Thyroid gland (tissue), 4 donors: ENCODE results near the gene RBFA.

Experiments
- POLR2A ChIP-seq, 2 donors: fragments of 450-650 bp; IDR thresholded peaks; one replicate each; pipeline ENCODE4 v1.6.1; 2017; ENCODE audit warnings: antibody characterized with exemption in 2 of 2, mild to moderate bottlenecking in 2 of 2, moderate library complexity in 1 of 2
- TF ChIP-seq, protein P1 (sequence below), 6 experiments: fragments of 200-600 bp in 3 of 6; fragments of 450-650 bp in 3 of 6; sonication (generic) in 3 of 6; IDR thresholded peaks; one replicate each; pipeline ENCODE4 v1.5.1; 2016 to 2019; ENCODE audit warnings: antibody characterized with exemption in 6 of 6, mild to moderate bottlenecking in 2 of 6, inconsistent platforms in 1 of 6, moderate library complexity in 1 of 6

DNA sequence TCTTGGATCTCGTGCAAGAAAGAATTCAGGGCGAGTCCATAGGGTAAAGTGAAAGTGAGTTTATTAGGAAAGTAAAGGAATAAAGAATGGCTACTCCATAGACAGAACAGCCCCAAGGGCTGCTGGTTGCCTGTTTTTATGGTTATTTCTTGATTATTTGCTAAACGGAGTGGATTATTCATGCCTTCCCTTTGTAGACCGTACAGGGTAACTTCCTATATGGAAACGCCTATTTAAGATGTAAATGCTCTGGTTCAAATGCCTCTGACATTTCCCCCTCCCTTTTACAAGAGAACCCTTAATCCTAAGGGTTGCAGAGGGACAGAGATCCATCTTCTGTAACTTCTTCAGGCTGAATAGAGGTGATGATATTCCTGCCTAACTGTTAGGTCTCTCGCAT is 25.7 kb downstream of the RBFA start:
- TF ChIP-seq, protein P1, sequence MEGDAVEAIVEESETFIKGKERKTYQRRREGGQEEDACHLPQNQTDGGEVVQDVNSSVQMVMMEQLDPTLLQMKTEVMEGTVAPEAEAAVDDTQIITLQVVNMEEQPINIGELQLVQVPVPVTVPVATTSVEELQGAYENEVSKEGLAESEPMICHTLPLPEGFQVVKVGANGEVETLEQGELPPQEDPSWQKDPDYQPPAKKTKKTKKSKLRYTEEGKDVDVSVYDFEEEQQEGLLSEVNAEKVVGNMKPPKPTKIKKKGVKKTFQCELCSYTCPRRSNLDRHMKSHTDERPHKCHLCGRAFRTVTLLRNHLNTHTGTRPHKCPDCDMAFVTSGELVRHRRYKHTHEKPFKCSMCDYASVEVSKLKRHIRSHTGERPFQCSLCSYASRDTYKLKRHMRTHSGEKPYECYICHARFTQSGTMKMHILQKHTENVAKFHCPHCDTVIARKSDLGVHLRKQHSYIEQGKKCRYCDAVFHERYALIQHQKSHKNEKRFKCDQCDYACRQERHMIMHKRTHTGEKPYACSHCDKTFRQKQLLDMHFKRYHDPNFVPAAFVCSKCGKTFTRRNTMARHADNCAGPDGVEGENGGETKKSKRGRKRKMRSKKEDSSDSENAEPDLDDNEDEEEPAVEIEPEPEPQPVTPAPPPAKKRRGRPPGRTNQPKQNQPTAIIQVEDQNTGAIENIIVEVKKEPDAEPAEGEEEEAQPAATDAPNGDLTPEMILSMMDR (IDR thresholded peaks at IDR 0.05) = no peak
- TF ChIP-seq POLR2A (IDR thresholded peaks at IDR 0.05) = no peak
